Stimulated activated CD8-positive, alpha-beta memory T cell treated with anti-CD3 and anti-CD28 coated beads, Interleukin-2, amount 100 ng/mL, for 1 hour (primary cell): ENCODE results near the gene C16orf78.

ENCODE experiments used
- DNase-seq, 2 donors: peaks; one replicate each; pipeline ENCODE4 v3.0.0-alpha.2; 2020; ENCODE audit warnings: low read depth in 2 of 2

C16orf78 gene

DNA sequence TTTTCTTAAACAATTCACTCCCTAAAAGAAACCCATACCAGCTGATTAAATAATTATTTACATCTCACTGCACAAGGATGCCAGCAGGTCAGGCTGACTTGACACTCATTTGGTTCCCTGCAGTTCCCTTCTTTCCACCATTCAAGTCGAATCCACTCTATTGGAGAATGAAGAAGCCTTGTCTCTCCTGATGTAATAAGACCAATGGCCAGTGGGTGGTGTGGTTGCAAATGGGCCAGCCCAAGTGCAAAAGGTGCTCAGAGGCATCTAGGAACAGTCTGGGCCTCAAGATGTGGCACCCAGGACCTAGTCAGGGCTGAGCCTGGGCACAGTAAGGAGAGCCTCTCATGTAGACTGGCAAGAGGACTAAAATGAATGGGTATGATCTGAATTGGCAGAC lies 9.3 kb downstream of the C16orf78 start:
- DNase-seq = no peak

GRCh38 chr16:49395021-49395420 lies 21.4 kb downstream of the C16orf78 start:
- no peak for DNase-seq

DNA sequence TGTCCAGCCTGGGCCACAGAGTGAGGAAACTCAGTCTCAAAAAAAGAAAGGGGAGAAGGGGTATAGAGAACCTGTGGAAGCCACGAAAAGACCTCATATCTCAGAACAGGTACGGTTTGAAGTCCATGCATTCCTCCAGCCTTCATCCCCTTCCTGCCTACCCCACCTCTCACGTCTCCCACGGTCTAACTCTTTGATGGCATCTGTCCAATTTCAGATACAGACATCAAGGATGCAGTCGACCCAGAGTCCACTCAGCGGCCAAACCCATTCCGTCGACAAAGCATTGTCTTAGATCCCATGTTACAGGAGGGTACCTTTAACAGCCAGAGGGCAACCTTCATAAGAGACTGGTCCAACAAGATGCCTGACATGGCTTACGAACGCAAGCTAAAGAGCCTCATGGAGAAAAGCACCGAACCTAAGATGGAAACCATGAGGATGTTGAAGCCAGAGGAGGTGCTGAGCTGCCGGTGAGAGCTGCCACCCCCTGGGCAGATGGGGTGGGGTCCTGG lies 22.7 kb downstream of the C16orf78 start:
- DNase-seq = no peak

- no peak for DNase-seq
These were observed 25.2 kb downstream of the C16orf78 start for GRCh38 chr16:49398761-49399160.

- no peak for DNase-seq
These were observed 26.2 kb downstream of the C16orf78 start for GRCh38 chr16:49399594-49400364.

DNA sequence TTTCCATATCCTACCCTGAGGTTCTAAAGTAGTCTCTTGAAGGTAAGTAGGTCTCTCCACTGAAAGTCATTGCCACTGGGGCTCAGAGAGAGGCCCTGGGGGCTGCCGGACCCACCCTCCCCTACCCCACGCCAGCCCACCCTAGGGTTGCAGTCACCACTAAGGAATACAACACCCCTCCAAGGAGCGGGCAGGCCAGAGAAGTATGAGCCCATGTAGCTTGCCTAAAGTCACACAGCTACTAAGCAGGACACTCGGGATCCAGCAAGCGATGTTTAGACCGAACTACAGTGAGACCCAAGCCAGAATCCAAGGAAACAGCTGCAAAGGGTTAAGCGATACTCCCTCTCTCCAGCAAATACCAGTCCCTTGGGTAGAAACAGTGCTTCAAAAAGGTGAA lies 27.0 kb downstream of the C16orf78 start:
- no peak for DNase-seq

- no peak for DNase-seq
These were observed 31.5 kb downstream of the C16orf78 start for GRCh38 chr16:49405123-49405522.

DNA sequence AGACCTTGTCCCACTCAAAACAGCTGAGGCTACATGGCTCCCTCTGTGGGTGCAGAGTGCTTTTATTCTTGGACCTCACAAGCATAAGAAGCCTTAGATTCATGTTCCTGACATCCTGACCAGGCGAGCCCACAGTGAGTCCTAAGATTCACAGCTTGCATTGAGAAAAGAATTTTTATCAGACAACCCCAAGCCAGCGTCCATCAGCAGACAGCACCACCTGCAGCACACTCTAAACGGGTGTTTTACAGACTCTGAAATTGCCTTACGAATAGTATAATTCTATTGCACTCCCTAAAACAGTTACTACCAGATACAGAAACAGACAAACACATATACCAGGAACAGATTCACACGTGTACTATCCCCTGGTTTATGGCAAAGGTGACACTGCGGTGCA lies 31.9 kb downstream of the C16orf78 start:
- DNase-seq = no peak

GRCh38 chr16:49407873-49408550 lies 34.4 kb downstream of the C16orf78 start:
- peak; percentile 7 to 43 for DNase-seq

- DNase-seq = no peak
These were observed 35.5 kb downstream of the C16orf78 start for GRCh38 chr16:49409121-49409520.

- no peak for DNase-seq
These were observed 36.6 kb downstream of the C16orf78 start for GRCh38 chr16:49410226-49410625.

GRCh38 chr16:49411121-49411970 lies 37.7 kb downstream of the C16orf78 start:
- DNase-seq = no peak

- no peak for DNase-seq
These were observed 41.1 kb downstream of the C16orf78 start for GRCh38 chr16:49414671-49415070.

GRCh38 chr16:49415083-49415482 lies 41.5 kb downstream of the C16orf78 start:
- DNase-seq = no peak

GRCh38 chr16:49416001-49416675 lies 42.5 kb downstream of the C16orf78 start:
- no peak for DNase-seq

- DNase-seq = no peak
These were observed 43.8 kb downstream of the C16orf78 start for GRCh38 chr16:49417354-49417753.

DNA sequence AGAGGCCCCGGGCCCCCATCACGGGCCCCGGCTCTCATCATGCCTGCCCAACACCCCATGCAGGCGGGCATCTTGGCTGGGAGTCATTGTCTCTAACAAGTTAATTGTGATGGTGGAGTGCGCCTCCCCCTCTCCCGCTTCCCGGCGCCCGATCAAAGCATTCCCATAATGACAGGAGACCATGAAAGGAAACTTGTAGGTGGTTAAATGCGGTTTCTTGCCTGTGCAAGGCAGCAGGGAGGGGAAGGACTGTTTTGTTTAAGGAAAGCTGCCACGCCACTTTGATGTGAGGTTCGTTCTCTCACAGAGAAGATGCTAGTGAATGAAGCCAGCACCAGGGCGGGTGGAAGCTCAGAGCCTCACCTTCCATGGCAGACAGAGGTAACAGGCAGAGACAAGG lies 45.4 kb downstream of the C16orf78 start:
- DNase-seq = no peak

- DNase-seq = no peak
These were observed 46.3 kb downstream of the C16orf78 start for GRCh38 chr16:49419862-49420261.

DNA sequence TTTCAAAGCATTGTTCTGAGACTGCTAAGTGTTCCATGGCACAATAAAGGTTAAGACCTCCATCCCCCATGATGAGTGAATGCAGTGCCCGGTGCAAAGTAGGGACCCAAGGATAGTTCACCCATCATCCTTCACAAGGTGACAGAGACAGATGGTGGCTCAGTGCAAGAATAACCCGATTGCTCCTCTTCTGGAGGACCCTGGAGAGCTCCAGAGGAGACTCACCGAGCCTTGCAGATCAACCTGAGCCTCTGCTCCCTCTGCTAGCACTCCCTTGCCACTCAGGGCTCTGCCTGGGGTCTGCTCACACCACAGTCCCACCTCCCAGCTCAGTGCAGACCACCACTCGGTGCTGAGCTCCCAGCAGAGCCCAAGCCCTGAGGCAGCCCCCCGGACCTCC lies 49.3 kb downstream of the C16orf78 start:
- no peak for DNase-seq

DNA sequence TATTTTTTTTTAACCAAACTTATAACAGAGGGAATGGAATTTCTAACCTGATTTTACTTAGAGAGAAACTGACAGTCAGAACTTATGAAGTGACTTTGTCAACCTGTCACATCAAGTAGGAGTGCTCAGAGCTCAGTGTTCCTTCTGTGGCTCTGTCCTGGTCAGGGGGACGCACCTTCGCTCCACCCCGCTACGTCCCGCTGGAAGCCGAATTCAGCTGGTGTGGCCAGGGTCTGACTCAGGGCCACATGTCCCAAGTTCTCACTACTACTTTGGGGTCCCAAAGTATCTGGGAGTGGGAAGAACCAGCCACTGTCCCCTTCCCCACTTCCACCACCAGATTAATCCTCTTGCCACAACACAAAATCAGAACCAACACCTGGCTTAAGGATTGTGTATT lies 51.4 kb downstream of the C16orf78 start:
- no peak for DNase-seq

DNA sequence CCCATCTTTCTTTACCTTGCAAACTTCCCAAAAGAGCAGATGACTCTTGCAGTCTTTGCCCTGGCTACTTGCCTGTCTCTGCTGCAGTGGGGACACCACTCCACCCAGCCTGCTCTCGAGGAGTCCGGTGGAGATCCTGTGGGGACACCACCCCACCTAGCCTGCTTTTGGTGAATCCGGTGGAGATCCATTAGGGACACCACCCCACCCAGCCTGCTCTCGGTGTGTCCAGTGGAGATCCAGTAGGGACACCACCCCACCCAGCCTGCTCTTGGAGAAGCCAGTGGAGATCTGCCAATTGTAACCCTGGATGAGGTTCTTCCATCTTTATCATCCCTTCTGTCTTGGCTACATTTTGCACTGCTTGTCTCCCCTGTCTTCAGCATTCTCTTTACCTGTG lies 54.2 kb downstream of the C16orf78 start:
- DNase-seq = no peak

DNA sequence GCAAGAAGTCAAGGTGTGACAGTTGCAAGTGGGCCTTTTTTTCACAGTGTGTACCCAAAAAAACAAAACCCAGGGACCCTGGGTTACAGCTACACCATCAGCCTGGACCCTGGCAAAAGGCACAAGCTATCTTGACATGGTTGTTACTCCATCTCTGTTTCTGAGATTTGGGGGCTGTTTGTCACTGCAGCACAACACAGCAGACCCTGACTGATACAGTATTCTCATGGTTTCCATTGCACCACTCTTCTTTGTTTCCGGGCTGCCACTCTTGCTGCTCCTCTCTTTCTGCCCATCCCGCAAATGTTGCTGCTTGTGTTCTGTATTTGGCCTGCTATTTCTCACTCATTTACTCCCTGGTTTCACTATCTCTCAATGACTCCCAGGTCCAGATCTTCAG lies 55.2 kb downstream of the C16orf78 start:
- DNase-seq = no peak
